Mesothelial cell of epicardium (in vitro differentiated cells): ENCODE measurements around the gene SLC6A6. TPM values are rescaled to one million over a fixed set of nuclear protein-coding genes. Genes with fewer than 3 reads are reported as not detected.

ENCODE experiments used
- DNase-seq, 2 experiments: peaks; one replicate each; pipeline ENCODE4 v3.0.0; 2021; ENCODE audit warnings: low spot score in 2 of 2; ENCODE audit not compliant: unreplicated experiment in 2 of 2
- H3K27ac Mint-ChIP-seq: 2 replicates; pipeline ENCODE4 v1.8.0; 2021; ENCODE audit warnings: mixed read lengths
- H3K27me3 Mint-ChIP-seq: 2 replicates; pipeline ENCODE4 v1.8.0; 2021; ENCODE audit warnings: low read depth, mixed read lengths
- H3K36me3 Mint-ChIP-seq: 2 replicates; pipeline ENCODE4 v1.8.0; 2021; ENCODE audit warnings: mixed read lengths
- H3K4me1 Mint-ChIP-seq: 2 replicates; pipeline ENCODE4 v1.8.0; 2021; ENCODE audit warnings: mixed read lengths
- H3K4me3 Mint-ChIP-seq: 2 replicates; pipeline ENCODE4 v1.8.0; 2021; ENCODE audit warnings: mild to moderate bottlenecking, moderate library complexity, mixed read lengths
- H3K9me3 Mint-ChIP-seq: 2 replicates; pipeline ENCODE4 v1.8.0; 2021; ENCODE audit warnings: mixed read lengths
- CTCF ChIP-seq: fragments of 200-600 bp; sonication (generic); IDR thresholded peaks from one replicate; pipeline ENCODE4 v1.5.0; 2021; ENCODE audit warnings: antibody characterized with exemption; ENCODE audit not compliant: unreplicated experiment
- total RNA-seq: library from RNA; stranded (reverse); gene quantifications from 3 replicates; pipeline ENCODE4 v1.2.1, GENCODE V29; 2021

Gene SLC6A6
- total RNA-seq, 1 donor from 2014 or later = 21.2 TPM

- no peaks in the 10 kb centered on the region for H3K27me3 Mint-ChIP-seq
- no peak for TF ChIP-seq CTCF
- no peak overlapping the region for H3K4me3 Mint-ChIP-seq
- H3K4me1 Mint-ChIP-seq = peaks cover 7% of the 10 kb centered on the region
- DNase-seq = no peak
- no peaks in the 10 kb centered on the region for H3K9me3 Mint-ChIP-seq
- H3K36me3 Mint-ChIP-seq = no peaks in the 10 kb centered on the region
- H3K27ac Mint-ChIP-seq = no peak overlapping the region
These were observed 9.6 kb downstream of the SLC6A6 start for GRCh38 chr3:14411988-14412387.

- H3K4me3 Mint-ChIP-seq = no peak overlapping the region
- no peak for TF ChIP-seq CTCF
- H3K9me3 Mint-ChIP-seq = no peaks in the 10 kb centered on the region
- no peak for DNase-seq
- no peak overlapping the region for H3K27ac Mint-ChIP-seq
- H3K36me3 Mint-ChIP-seq = peaks cover 4% of the 10 kb centered on the region
- H3K4me1 Mint-ChIP-seq = peaks cover 7% of the 10 kb centered on the region
- no peaks in the 10 kb centered on the region for H3K27me3 Mint-ChIP-seq
These were observed 10.5 kb downstream of the SLC6A6 start for GRCh38 chr3:14412831-14413380.

GRCh38 chr3:14413381-14414071, 11.1 kb downstream of the SLC6A6 start:
- no peak overlapping the region for H3K4me3 Mint-ChIP-seq
- DNase-seq = no peak
- H3K36me3 Mint-ChIP-seq = peaks cover 5% of the 10 kb centered on the region
- no peaks in the 10 kb centered on the region for H3K9me3 Mint-ChIP-seq
- no peak for TF ChIP-seq CTCF
- H3K4me1 Mint-ChIP-seq = peaks cover 7% of the 10 kb centered on the region
- H3K27me3 Mint-ChIP-seq = no peaks in the 10 kb centered on the region
- H3K27ac Mint-ChIP-seq = no peak overlapping the region

GRCh38 chr3:14414846-14415464, 12.5 kb downstream of the SLC6A6 start:
- Mint-ChIP-seq H3K36me3 (peaks cover 6% of the 10 kb centered on the region), H3K4me1 (peaks cover 7% of the 10 kb centered on the region), H3K27ac (no peak overlapping the region), H3K4me3 (no peak overlapping the region), H3K27me3 (no peaks in the 10 kb centered on the region), H3K9me3 (no peaks in the 10 kb centered on the region)
- no peak for DNase-seq
- no peak for TF ChIP-seq CTCF

- Mint-ChIP-seq H3K27ac (no peak overlapping the region), H3K36me3 (peaks cover 6% of the 10 kb centered on the region), H3K4me1 (peaks cover 7% of the 10 kb centered on the region), H3K9me3 (no peaks in the 10 kb centered on the region), H3K4me3 (no peak overlapping the region), H3K27me3 (no peaks in the 10 kb centered on the region)
- no peak for TF ChIP-seq CTCF
- no peak for DNase-seq
These were observed 13.1 kb downstream of the SLC6A6 start for GRCh38 chr3:14415501-14415900.
